ENCODE data around the gene ADORA2B.
"Not testable (repeated sequence)": the region's sequence is repeated elsewhere in the genome, so short reads cannot be mapped to it uniquely, and the experiment has no call there.

Gene ADORA2B

DNA sequence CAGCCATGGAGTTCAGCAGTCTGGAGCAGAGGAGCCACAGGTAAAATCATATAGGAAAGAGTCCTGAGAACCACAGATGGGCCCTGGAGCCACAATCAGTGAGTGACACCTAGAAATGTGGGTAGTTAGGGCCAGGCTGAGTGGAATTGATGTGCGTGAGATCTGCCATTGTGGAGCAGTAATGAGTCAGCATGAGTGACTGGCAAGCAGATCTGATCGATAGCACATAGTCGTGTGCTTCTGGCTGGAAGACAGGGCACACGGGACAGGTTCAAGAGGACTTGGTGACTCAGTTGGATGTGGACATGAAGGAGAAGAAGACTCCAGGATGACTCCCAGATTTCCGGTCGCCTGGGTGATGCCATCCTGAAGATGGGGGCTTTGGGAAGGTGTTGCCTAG is 12.3 kb downstream of the ADORA2B start:
- FAIRE-seq: no peak

DNA sequence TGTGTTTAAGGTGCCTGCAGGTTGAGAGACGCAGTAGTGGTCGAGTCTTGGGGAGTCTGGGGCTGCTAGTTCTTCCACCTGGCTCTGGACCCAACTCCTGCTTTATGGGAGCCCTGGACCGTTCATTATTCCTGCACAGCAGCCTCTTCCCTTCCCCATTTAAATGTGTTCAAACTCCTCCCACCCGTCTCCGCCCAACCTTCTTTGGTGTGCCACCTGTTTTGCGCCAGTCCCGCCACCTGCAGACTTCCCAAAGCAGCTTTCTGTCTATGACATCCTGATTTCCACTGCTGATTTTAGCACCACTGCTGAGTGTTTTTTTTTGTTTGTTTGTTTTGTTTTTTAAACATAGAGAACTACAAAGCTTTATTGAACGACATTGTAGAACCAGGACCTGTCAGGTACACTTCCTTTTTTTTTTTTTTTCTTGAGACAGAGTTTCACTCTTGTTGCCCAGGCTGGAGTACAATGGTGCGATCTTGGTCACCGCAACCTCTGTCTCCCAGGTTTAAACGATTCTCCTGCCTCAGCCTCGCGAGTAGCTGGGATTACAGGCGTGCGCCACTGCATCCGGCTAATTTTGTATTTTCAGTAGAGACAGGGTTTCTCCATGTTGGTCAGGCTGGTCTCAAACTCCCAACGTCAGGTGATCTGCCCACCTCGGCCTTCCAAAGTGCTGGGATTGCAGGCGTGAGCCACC is 12.8 kb downstream of the ADORA2B start:
- FAIRE-seq: no peak

DNA sequence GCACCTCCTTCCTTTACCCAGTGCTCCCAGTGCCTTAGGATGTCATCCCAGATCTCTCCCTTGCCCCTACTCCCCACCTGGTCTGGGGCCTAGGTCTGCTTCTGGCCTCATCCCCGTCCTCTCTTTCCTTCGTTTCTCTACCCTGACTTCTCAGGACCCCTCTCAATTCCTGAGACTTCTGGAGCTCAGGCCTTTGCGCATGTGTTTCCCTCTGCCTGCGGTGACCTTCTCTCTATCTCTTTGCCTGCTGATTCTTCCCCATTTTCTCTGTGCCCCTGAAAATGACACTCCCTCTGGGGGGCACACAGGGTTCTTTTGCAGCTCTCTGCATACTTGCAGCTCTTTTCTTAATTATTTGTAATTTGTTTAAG is 13.5 kb downstream of the ADORA2B start:
- FAIRE-seq: no peak

DNA sequence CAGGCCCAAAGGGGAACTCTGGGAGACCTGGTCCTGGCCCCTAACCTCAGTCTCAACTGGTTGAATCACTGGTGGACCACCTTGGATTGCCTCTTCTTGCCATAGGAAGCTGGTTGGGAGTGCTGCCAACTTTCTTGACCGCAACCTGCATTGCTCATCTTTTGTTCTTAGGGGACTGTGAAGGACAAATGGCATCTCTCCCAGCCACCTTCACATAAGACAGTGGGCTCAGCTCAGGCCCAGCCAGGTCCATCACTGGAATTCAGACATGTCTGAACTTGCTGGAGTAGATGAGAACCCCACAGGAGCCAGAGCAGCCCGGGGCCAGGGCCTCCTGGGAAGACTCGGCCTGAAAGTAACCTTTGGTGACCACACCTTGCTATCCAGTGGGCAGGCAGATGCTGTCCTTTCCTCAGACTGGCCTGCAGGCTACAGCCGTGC is 18.8 kb downstream of the ADORA2B start:
- no peak for FAIRE-seq

DNA sequence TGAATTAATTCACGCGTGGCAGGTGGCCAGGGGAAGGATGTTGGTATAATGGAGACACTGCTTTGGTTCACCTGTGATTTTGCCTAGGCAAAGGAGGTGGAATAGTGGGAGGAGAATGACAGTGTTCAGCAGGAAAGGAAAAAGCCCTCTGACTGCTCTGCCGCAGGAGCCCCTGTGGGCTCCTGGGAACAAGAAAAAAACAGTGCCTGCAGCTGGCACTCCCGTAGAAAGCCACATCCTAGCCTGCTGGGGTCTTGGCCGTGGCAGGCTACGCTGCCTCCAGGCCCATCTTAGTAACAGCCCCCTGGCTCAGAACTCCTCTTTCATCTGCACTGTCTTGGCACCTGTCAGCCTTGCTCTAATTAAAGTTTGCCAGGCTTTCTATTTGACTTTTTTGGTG is 20.6 kb downstream of the ADORA2B start:
- no peak for FAIRE-seq

DNA sequence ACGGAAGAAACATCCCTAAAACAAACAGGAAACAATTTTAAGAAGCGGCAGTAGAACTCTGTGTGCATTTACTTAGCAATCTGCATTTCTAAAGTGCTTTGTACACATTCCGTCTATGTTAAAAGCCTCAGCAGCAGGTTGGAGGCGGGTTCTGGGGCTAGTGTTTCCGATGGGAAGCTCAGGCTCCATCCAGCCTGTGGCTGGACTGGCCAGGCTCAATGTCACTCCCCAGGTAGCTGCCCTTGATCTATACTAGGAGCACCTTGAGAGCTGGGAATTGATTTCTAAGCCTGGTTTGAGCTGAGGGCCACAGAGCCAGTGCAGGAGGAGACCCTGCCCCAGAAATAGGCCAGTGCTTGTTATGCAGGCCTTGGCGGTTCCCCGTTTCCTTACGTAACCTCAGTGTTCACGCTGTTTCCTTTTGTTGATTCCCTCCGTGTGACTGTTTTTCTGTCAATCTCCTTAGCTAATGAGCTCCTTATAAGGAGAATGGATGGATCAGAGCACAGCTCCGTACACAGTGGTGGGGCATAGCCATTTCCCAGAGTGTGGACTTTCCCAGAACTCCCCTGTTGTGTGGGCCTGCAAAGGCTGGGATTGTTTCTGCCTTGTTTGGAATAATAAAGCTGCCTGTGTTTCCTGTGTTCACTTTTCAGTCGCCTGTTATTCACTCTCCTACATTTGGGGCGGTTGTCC is 21.4 kb downstream of the ADORA2B start:
- FAIRE-seq: no peak

DNA sequence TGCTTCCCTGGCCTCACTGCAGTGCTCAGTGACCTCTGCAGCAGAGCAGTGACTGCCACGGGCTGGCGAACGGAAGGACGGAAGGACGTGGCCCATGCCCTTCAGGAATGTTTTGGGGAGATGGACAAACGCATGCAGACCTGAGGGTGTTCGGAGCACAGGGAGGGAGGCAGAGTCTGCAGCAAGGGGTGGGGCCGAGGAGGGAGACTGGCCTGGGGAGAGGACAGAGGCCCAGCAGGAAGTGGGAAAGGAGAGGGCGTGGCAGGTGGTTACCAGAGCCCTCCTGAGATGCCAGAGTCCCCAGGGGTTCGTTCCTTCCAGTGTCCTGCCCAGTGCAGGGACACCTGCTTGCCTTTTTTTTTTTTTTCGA is 21.9 kb downstream of the ADORA2B start:
- FAIRE-seq: no peak

DNA sequence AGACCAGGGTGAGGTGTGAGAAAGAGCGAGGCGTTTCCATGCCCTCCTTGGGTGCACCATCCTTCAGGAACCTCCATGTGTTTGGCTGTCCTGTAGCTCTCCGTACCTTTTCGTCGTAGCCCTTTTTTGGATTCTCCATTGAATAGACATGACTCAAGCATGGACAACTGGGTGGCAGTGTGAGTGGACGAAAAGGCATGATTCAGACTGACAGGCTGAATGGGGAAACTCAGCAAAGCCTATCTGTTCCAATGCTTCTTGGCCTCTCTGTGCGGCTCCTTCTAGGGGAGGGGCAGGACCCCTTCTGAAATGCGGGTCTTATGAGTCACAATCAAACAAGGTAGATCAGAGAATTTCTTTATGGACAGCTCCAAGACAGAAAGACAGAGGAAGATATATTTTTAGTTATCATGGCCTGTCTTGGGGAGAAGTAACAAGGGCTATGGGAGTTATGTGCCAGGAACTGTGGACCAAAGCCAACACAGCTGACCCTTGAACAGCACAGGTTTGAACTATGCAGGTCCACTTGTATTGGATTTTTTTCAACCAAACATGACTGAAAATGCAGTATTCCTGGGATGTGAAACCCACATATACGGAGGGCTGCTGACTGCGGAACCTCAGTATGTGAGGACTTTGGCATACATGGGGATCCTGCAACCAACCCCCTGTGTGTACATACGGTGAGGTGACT is 22.9 kb downstream of the ADORA2B start:
- FAIRE-seq: no peak

DNA sequence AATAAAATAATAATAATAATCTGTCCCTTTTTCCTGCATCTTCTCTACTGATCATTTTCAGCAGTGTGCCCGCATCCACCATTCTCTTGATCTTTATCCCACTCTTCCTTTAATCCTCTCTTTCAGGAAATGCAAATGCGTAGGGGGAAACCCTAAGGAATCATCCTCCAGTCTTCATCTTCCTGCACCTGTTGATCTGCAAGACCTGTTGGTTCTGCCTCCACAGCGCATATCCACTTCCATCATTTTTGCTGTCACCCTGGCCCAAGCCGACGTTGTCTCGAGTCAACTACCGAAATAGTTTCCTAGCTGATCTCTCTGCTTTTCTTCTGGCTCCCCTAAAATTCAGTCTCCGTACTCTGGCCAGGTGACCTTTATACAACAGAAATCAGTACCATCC is 24.5 kb downstream of the ADORA2B start:
- FAIRE-seq: no peak

DNA sequence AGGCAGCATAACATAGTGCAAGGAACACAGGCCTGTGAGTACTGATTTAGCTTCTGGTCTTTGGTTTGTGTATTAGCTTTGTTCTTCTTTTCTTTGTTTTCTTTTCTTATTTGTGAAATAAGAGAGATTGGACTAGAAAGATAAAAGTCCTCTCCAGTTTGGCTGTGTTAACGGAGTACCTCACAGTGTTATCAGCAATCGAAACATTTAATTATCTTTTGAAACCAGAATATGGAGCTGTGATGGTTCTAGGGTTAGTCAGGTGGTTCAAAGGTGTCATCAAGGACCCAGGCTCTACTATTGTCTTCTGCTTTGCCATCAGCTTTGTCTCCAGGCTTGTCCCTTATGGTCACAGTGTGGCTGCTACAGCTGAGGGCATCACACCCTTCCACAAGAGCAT is 25.6 kb downstream of the ADORA2B start:
- FAIRE-seq: no peak

DNA sequence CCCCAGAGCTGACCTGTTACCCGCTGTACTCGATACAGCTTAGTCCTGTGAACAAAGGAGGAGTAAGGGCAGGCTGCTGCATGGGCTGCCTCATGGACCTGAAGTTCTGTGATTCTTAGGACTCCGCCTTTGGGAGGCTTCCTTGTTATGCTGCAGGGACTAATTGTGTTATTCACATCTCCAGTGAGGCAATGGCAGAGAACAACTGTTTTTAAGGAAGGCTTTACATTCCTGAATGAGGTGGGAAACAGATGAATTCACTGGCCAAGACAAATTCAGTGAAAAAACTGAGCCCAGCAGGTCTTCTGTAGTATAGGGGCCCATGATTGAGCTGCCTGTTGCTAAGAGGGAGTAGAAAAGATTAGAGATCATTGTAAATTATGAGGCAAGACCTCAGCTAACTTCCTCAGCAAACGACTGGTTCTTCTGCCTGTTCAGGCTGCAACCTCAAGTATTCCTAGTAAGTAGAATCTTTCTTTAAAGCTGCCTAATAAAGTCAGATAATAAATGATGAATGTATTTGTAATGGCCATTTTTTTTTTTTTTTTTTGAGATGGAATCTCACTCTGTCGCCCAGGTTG is 26.3 kb downstream of the ADORA2B start:
- FAIRE-seq: no peak

DNA sequence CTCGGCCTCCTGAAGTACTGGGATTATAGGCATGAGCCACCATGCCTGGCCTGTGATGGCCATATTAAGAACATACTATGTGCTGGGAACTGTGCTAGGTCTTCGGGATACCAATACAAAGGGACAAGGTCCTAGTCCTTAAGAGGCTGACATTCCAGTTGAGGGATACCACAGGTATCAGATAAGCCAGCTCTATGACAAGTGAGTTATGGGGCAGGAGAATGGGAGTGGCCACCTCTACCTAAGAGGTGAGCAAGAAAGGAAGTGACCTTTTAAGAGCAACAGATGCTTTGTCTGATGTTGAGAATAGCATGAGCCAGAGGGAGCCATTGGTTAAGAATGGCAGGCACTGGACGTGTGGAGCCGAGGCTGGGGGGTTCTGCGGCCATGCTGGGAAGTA is 27.0 kb downstream of the ADORA2B start:
- FAIRE-seq: no peak

DNA sequence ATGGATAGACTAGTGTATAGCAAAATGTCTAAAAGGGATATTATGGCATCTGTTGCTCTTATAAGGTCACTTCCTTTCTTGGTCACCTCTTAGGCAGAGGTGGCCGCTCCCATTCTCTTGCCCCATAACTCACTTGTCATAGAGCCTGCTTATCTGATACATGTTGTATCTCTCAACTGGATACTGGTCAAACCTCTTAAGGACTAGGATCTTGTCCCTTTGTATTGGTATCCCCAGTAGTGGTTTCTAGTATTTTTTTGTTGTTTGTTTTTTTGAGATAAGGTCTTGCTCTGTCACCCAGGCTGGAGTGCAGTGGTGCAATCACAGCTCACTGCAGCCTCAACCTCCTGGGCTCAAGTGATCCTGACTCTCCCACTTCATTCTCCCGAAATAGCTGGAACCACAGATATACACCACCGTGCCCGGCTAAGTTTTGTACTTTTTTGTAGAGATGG is 27.6 kb downstream of the ADORA2B start:
- no peak for FAIRE-seq

DNA sequence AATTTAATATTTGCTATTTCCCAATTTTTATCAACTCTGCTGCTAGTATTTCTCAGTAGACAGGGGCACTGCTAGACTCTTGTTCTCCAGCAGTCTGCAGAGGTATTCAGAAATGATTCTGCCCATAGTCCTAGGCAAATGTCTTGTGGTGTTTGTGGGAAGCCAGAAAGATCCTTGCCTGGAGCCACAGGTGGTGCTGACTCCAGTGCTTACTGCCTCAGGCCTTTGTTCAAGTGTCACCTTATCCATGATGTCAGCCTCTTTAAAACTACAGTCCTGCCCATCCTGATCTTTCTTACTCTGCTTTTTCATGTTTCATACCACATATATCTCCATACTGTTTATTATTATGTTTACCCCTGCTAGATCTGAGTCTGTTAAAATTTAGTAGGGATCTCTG is 28.1 kb downstream of the ADORA2B start:
- no peak for FAIRE-seq

DNA sequence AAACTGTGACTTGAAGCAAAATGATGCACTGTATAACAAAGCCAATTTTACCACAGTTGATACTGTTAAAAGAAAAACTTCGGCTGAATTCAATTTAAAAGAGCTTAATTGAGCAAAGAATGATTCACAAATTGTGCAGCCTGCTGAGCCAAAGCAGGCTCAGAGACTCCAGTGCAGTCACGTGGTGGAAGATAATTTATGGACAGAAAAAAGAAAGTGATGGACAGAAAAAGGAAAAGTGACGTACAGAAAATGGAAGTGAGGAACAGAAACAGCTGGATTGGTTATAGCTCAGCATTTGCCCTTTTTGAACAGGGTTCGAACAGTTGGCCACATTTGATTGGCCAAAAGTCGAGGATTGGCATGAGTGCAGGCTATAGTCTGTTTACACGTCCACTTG is 28.9 kb downstream of the ADORA2B start:
- FAIRE-seq: no peak

DNA sequence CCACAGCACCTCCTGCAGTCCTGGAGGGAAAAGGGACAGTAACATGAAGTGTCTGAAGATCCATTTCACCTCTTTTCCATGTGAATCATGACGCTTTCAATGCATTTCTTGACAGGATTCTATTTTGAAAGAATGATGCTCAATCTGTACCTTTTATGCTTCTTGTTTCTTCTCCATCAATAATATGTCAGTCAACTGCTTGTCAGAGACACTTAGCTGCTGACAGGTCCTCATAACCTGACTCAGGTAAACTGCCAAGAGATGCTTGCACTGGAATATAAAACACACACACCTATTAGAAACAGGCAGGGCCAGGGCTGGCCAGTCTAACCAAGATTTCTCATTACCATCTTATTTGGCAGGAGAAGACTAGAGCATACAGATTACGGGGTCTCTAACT is 33.0 kb downstream of the ADORA2B start:
- FAIRE-seq: no peak

DNA sequence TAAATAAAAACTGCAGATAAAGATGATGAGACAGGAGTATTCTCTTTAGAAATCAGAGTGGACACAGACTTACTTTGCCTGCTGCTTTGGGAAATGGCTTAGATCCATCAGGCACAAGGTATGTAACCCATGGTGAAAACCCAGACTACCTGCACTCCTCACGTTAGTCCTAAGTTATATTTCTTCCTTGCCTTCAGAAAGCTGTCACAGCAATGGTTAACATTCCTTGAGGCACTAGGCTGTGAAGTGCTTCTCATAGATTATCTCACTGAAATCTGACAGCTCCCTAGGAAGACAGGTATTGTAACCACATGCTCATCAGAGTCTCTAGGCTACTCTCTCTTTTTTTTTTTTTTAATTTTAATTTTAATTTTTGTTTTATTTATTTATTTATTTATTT is 33.7 kb downstream of the ADORA2B start:
- no peak for FAIRE-seq

DNA sequence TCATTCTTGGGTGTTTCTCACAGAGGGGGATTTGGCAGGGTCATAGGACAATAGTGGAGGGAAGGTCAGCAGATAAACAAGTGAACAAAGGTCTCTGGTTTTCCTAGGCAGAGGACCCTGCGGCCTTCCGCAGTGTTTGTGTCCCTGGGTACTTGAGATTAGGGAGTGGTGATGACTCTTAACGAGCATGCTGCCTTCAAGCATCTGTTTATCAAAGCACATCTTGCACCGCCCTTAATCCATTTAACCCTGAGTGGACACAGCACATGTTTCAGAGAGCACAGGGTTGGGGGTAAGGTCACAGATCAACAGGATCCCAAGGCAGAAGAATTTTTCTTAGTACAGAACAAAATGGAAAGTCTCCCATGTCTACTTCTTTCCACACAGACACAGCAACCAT is 34.1 kb downstream of the ADORA2B start:
- FAIRE-seq: not testable (repeated sequence)

DNA sequence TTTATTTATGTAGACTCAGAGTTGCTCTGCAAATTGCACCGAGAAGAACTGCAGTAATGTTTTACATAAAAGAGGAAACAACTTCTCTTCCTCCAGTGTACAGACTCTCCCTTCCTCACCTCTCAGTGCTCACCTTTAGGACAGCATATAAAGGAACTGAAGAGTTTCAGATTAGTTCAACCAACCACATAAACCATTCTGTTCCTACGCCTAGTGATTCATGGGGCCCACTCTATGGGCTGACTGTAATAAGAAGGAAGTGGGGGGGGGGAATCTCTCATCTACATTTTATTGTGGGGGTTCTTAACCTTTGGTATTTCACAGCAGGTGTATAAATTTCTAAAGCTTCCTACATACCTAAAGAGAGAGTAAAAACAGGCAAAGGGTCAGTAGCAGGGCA is 36.3 kb downstream of the ADORA2B start:
- FAIRE-seq: no peak

DNA sequence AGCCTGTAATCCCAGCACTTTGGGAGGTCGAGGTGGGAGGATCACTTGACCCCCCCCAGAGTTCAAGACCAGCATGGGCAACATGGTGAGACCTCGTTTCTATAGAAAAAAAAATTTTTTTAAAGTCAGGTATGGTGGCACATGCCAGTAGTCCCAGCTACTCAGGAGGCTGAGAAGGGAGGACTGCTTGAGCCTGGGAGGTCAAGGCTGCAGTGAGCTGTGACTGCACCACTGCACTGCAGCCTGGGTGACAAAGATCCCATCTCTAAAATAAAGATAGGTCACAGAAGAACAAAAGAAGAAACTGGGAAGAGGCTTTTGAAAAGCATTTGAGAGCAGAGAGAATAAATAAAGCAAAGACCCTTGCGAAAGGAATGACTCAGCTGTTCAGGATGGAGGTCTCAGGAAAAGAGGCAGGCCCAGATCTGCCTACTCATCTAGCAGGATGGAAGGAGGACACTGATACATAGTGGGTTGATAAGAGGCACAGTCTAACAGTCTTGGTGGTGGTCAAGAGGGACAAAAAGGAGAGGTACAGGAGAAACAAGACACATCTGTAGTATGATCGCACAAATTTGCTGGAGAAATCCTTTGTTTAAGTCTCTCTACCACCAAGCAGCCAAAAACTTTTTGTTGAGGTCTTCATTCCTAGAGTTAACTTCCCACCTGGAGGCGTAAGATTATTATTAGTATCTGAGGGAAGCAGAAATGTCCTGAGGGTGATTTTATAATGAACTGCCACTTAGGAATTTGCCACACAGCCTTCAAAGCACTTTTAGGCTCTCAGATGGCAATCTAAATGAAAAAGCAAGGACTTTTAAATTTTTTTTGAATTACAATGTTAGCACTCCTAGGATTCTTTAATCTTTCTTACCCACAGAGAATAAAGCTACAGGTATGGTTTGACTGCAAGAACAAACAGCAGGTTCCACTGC is 37.0 kb downstream of the ADORA2B start:
- no peak for FAIRE-seq

DNA sequence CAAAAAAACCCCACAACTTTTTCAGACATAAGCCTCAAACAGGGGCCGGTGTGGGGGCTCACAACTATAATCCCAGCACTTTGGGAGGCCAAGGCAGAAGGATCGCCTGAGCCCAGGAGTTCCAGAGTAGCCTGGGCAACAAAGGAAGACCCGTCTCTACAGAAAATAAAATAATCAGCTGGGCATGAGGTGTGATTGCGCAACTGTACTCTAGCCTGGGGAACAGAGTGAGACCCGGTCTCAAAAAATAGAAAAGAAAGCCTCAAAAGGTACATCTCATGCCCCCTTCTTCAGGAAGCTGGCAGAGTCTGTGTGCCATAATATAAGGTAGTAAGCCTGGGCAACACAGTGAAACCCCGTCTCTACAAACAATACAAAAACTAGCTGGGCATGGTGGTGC is 51.4 kb downstream of the ADORA2B start:
- no peak for FAIRE-seq

DNA sequence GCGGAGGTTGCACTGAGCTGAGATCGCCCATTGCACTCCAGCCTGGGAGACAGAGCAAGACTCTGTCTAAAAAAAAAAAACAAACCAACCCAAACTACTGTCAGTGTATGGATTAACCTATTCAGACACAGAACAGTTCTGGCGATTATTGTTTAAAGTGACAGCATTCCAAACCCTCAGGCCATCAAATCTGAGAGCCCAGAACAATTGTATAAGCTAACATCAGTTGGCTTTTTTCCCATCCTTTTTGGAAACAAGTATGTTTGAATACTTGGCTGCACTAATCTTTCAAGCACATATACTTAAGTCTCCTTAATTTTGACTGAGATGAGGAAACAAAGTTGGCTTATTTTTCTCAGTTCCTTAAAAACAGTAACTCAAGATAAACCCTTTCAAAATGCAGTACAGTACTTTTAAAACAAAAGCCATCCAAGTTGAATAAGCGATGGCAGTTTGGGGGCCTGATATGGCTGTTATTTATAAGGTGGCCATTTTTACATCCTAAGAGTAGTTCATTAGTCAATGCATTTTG is 53.2 kb downstream of the ADORA2B start:
- no peak for FAIRE-seq

Measured in TTC549 (cell line).